PC-9 (cell line): ENCODE data around the gene IL1RN.

Experiments
- EZH2 ChIP-seq: fragments of 200-600 bp; sonication (generic); IDR thresholded peaks from 2 replicates; pipeline ENCODE4 v1.8.0; 2017; ENCODE audit warnings: antibody characterized with exemption, low read depth
- TF ChIP-seq, protein P1 (sequence below): fragments of 200-600 bp; sonication (generic); conservative IDR thresholded peaks from 2 replicates; pipeline ENCODE4 v1.6.1; 2017; ENCODE audit warnings: mixed run types, antibody characterized with exemption, mild to moderate bottlenecking, moderate library complexity

DNA sequence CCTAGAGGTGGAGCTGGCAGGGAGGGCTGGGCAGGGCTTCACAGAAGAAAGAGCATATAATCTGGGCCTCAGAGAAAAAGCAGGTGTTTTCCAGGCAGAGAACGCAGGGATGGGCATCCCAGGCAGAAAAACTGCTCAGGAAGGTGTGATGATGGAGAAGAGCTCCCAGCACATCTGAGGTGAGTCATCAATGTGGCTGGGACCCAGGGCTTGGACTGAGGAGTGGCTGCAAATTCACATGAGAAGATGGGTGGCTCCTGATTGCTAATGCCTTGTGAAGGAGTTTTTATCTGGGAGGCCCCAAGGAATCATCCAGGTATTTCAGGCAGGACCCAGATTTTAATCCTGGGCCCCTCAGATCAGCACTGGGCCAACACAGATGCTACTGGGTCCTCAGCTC is 49.5 kb upstream of the IL1RN start:
- TF ChIP-seq, protein P1, sequence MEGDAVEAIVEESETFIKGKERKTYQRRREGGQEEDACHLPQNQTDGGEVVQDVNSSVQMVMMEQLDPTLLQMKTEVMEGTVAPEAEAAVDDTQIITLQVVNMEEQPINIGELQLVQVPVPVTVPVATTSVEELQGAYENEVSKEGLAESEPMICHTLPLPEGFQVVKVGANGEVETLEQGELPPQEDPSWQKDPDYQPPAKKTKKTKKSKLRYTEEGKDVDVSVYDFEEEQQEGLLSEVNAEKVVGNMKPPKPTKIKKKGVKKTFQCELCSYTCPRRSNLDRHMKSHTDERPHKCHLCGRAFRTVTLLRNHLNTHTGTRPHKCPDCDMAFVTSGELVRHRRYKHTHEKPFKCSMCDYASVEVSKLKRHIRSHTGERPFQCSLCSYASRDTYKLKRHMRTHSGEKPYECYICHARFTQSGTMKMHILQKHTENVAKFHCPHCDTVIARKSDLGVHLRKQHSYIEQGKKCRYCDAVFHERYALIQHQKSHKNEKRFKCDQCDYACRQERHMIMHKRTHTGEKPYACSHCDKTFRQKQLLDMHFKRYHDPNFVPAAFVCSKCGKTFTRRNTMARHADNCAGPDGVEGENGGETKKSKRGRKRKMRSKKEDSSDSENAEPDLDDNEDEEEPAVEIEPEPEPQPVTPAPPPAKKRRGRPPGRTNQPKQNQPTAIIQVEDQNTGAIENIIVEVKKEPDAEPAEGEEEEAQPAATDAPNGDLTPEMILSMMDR, result no peak
- TF ChIP-seq EZH2, result no peak
